HG03442 (cell line): ENCODE data around the gene CYYR1.
"Not testable (repeated sequence)": the region's sequence is repeated elsewhere in the genome, so short reads cannot be mapped to it uniquely, and the experiment has no call there.

Experiments
- ATAC-seq: cut with Tn5 transposase; IDR thresholded peaks from one replicate; pipeline ENCODE4 v1.9.1; 2021; ENCODE audit warnings: mild to moderate bottlenecking, moderate library complexity; ENCODE audit not compliant: unreplicated experiment

CYYR1 gene

GRCh38 chr21:26491663-26492062 lies 81.4 kb downstream of the CYYR1 start:
- no peak for ATAC-seq

DNA sequence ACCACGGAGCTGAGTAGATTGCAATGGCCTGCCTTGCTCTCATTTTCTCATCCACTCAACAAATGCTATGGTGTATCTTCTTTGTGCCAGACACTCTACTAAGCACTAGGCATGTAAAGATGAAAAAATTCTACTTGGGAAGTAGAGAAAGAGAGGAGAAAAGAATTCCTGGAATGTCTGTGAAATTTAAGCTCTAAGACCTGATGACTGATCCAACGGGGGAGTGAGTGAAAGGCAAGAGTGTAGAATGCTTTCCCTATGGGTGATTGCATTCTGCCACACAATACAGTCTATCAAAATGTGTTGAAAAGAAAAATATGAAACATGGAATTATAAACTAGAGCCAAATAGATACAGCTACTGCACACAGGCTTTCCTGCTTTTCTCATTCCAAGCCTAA lies 82.3 kb downstream of the CYYR1 start:
- ATAC-seq: no peak

DNA sequence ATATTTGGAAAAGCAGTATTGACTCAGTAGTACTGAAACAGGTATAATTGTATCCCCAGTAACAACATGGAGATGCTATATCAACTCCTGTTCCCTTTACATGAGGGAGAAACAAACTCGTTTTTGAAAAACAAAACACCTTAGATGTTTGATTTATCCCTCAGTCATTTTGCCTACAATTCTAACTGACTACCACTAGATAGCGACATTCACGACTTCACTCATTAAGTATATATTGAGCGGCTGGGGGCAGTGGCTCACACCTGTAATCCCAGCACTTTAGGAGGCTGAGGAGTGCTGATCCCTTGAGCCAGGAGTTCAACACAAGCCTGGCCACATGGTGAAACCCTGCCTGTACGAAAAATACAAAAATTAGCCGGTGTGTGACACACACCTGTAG lies 83.3 kb downstream of the CYYR1 start:
- no peak for ATAC-seq

GRCh38 chr21:26487981-26488480 lies 85.1 kb downstream of the CYYR1 start:
- ATAC-seq: no peak

- peak; percentile 47 for ATAC-seq
Observed at GRCh38 chr21:26473471-26473870, 99.6 kb downstream of the CYYR1 start.

GRCh38 chr21:26471099-26471471 lies 102.0 kb downstream of the CYYR1 start:
- no peak for ATAC-seq

- no peak for ATAC-seq
Observed at GRCh38 chr21:26470351-26471098, 102.6 kb downstream of the CYYR1 start.

DNA sequence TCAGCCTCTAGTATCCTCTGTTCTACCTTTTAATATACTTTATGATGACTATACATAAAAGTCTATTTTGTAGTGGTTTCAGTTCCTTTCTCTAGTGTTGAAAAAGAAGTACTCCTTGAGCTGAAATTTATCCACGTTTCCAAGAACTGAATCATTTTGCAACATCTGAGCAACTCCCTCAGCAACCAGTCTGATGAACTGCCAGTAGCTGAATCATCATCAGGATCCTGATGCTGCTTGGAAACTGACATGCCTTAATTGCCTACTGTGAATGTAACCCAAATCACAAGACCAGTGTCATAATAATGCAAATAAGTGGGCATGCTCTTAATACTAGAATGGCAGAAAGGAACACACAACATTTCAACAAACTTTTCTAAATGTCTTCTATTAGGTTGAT lies 103.3 kb downstream of the CYYR1 start:
- ATAC-seq: no peak

DNA sequence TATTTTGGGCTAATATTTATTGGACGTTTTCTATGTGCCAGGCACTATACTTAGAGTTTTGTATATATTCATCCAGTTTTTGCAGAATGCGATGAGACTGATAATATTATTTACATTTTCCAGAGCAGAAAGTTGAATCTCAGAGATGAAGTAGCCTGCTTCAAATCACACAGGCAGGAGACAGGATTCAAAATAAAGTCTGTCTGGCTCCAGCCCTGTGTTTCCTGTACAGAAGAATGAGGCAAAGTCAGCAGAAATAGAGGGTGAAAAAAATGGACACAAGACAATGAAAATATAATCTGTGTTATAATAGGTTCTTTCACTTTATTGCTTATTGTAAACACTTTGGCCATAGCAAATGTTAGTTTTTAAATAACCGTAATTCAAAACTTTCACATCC lies 107.2 kb downstream of the CYYR1 start:
- no peak for ATAC-seq

DNA sequence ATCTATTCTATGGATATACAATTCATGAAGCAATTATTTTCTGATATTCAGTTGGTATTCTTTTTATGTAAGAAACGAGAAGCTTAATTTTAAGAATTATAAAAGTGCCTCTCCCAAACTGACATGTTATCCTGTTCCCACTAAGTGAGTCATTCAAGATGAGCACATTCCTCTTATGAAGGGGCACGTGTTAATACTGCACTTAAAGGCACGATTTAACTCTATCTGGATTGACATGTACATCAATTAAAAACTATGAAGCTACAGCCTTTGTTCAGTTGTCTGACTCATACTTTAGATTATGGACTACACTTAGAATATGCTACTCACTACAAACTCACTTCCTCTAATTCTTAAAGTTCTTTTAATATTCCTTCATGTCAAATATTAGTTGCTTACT lies 111.6 kb downstream of the CYYR1 start:
- ATAC-seq: no peak

- no peak for ATAC-seq
Observed at GRCh38 chr21:26460621-26461020, 112.5 kb downstream of the CYYR1 start.

GRCh38 chr21:26458854-26459253 lies 114.2 kb downstream of the CYYR1 start:
- not testable (repeated sequence) for ATAC-seq

DNA sequence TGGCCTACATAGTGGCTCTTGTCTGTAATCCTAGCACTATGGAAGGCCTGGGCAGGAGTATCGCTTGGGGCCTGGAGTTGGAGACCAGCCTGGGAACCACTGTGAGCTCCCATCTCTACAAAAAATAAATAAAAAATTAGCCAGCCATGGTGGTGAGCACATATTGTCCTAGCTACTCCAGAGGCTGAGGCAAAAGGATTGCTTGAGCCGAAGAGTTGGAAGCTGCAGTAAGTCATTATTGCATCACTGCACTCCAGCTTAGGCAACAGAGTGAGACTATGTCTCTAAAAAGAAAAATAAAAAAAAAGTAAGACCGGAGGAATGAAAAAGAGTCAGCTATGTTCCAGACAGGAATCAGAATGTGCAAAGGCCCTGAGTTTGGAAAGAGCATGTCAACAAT lies 115.3 kb downstream of the CYYR1 start:
- ATAC-seq: no peak

GRCh38 chr21:26453267-26453666 lies 119.8 kb downstream of the CYYR1 start:
- no peak for ATAC-seq

DNA sequence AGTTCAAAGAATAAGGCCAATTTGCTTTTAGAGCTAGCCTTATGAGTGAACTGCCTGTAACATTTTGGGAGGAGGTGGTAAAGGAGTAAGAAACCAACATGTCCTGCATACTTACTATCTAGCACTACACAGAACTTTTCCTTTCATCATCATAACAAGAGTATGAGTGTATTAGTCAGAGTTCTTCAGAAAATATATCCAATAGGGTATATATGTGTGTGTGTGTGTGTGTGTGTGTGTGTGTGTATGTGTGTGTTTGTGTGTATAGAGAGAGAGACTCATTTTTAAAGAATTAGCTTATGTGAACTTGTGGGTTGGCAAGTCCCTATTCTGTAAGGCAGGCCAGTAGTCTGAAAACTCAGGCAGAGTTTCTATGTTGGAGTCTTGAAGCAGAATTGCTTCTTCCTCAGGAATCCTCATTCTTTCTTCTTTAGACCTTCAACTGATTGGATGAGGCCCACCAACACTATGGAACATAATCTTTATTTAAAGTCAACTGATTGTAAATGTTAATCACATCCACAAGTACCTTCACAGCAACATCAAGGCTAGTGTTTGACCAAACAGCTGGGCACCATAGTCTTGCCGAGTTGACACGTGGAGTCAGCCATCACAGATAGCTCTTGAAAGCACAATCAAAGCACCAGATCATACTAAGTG lies 121.9 kb downstream of the CYYR1 start:
- ATAC-seq: no peak

GRCh38 chr21:26449161-26449560 lies 123.9 kb downstream of the CYYR1 start:
- ATAC-seq: no peak

DNA sequence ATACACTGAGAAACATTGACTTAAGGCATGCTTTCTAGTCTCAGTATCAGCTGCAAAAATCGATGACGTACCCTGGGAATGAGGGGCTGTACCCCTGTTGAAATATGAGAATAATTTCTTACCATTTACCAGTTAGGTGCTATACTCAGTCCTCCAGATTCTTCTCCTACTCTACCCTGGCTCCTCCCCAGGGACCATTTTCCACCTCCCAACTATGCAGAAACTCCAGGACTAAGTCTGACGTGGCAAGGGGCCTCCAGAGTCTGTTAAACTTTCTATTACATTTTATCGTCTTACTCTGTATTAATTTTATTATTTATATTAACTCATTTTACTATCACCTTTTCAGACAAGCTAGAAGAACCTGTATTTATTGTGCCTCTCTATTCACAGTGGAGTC lies 124.3 kb downstream of the CYYR1 start:
- ATAC-seq: no peak

- no peak for ATAC-seq
Observed at GRCh38 chr21:26447932-26448475, 125.1 kb downstream of the CYYR1 start.

GRCh38 chr21:26445440-26445839 lies 127.6 kb downstream of the CYYR1 start:
- no peak for ATAC-seq

DNA sequence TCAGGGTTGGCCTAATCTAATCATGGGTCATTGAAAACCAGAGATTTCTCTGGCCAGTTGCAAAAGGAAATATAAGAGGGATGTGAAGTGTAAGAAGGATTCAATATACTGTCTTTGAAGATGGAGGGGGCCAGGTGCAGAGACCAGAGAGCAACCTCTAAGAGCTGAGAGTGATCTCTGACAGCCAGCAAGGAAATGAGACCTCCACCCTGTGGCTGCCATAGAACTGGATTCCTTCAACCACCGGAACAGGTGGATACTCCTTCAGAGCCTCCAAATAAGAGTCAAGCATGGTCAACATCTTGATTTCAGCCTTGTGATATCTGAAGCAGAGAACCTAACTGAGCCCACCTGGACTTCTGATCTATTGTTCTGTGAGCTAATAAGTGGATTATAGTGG lies 128.4 kb downstream of the CYYR1 start:
- ATAC-seq: no peak

DNA sequence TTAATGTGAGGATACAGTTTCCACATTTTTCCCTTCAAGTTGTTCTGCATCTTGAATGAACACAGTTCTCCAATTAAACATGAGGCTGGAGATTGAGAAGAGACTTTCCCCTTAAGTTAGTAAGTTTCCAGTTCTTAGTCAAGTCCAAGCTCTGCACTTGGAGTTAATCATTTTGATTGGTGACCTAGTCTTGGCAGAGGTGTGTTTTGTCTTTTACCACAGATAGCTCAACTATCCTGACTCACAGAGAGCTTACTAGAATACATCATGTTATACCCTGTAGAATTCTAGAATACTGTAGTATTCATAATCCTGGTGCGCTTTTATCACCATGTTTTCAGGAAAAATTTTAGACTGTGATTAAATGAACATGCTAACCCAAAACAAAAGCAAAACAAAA lies 129.2 kb downstream of the CYYR1 start:
- no peak for ATAC-seq

DNA sequence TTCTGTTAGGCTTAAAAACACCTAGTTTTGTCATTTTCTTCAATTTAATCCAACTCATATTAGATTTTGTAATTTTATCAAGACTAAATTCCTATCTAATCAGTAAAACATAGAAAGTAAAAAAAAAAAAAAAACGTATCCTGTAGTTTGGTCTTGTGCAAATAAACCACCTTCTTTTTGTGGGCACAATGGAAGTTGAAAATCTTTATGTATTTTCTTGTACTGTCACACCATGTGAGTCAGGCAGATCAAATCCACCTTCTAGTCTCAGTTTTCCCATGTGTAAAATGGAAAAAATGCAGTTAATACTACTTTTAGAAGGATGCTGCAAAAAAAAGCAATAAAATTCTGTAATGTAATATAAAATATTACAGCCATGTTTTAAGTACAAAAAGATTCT lies 129.8 kb downstream of the CYYR1 start:
- no peak for ATAC-seq
